WTC11 (cell line): ENCODE measurements around the gene IPP. TPM values are rescaled to one million over a fixed set of nuclear protein-coding genes. Genes with fewer than 3 reads are reported as not detected.

Experiments used
- ATAC-seq: fragments of 200-7000 bp; cut with Tn5 transposase; 2 replicates; pipeline ENCODE4 v1.10.0; 2021; ENCODE audit warnings: mild to moderate bottlenecking, moderate library complexity
- CTCF ChIA-PET: fragments of 300-600 bp; sonication (Branson Sonifier 250); formaldehyde crosslinking; loops from one replicate; lab custom pipeline; 2021; ENCODE audit warnings: antibody characterized with exemption; lab: Charles Lee
- POLR2A ChIA-PET: fragments of 350-600 bp; sonication (Branson Sonifier 250); formaldehyde crosslinking; loops from one replicate; lab custom pipeline; 2021; ENCODE audit warnings: antibody characterized with exemption; lab: Charles Lee
- DNase-seq: peaks from one replicate; pipeline ENCODE4 v3.0.0; 2021; ENCODE audit warnings: low spot score
- H3K27ac Mint-ChIP-seq: 2 replicates; pipeline ENCODE4 v1.8.0; 2021; ENCODE audit warnings: mixed read lengths
- H3K27me3 Mint-ChIP-seq: 2 replicates; pipeline ENCODE4 v1.8.0; 2021; ENCODE audit warnings: low read depth, mild to moderate bottlenecking, moderate library complexity, mixed read lengths
- H3K36me3 Mint-ChIP-seq: 2 replicates; pipeline ENCODE4 v1.8.0; 2021; ENCODE audit warnings: mixed read lengths
- H3K4me1 Mint-ChIP-seq: 2 replicates; pipeline ENCODE4 v1.8.0; 2022; ENCODE audit warnings: mixed read lengths
- H3K4me3 Mint-ChIP-seq: 2 replicates; pipeline ENCODE4 v1.8.0; 2021; ENCODE audit warnings: mild to moderate bottlenecking, moderate library complexity, mixed read lengths
- H3K9me3 Mint-ChIP-seq: 2 replicates; pipeline ENCODE4 v1.8.0; 2021; ENCODE audit warnings: mixed read lengths
- AFF4 ChIP-seq: sonication (generic); formaldehyde crosslinking; IDR thresholded peaks from 2 replicates; pipeline ENCODE4 v1.8.1; 2023; ENCODE audit warnings: mild to moderate bottlenecking, missing genetic modification reagents, borderline replicate concordance
- E2F5 ChIP-seq: sonication (generic); formaldehyde crosslinking; IDR thresholded peaks from 2 replicates; pipeline ENCODE4 v1.8.1; 2022; ENCODE audit warnings: mild to moderate bottlenecking, moderate library complexity, missing genetic modification reagents
- FOXK1 ChIP-seq: sonication (generic); formaldehyde crosslinking; IDR thresholded peaks from 2 replicates; pipeline ENCODE4 v1.8.0; 2022; ENCODE audit warnings: mild to moderate bottlenecking, moderate library complexity, missing genetic modification reagents
- FOXP4 ChIP-seq: sonication (generic); formaldehyde crosslinking; IDR thresholded peaks from 2 replicates; pipeline ENCODE4 v1.8.0; 2022; ENCODE audit warnings: mild to moderate bottlenecking, missing genetic modification reagents
- GTF2I ChIP-seq: fragments of 250-450 bp; sonication (Bioruptor Pico); conservative IDR thresholded peaks from 2 replicates; pipeline ENCODE4 v1.4.0; 2021; ENCODE audit warnings: mild to moderate bottlenecking
- JAZF1 ChIP-seq: fragments of 250-450 bp; sonication (Bioruptor Pico); IDR thresholded peaks from 2 replicates; pipeline ENCODE4 v1.9.0; 2021; ENCODE audit warnings: moderate library complexity, mild to moderate bottlenecking, inconsistent platforms
- MXD4 ChIP-seq: fragments of 250-450 bp; sonication (Bioruptor Pico); IDR thresholded peaks from 2 replicates; pipeline ENCODE4 v1.8.0; 2021; ENCODE audit warnings: mild to moderate bottlenecking, moderate library complexity, borderline replicate concordance
- MYBL2 ChIP-seq: sonication (generic); formaldehyde crosslinking; IDR thresholded peaks from 2 replicates; pipeline ENCODE4 v1.8.1; 2023; ENCODE audit warnings: mild to moderate bottlenecking, moderate library complexity, missing genetic modification reagents
- NFATC4 ChIP-seq: fragments of 250-450 bp; sonication (Bioruptor Pico); IDR thresholded peaks from 2 replicates; pipeline ENCODE4 v1.9.0; 2021; ENCODE audit warnings: mild to moderate bottlenecking
- PRDM15 ChIP-seq: sonication (generic); formaldehyde crosslinking; IDR thresholded peaks from 2 replicates; pipeline ENCODE4 v1.8.0; 2022; ENCODE audit warnings: missing genetic modification reagents
- PRRX2 ChIP-seq: fragments of 250-450 bp; sonication (Bioruptor Pico); IDR thresholded peaks from 2 replicates; pipeline ENCODE4 v1.8.0; 2021; ENCODE audit warnings: mild to moderate bottlenecking
- RELA ChIP-seq: sonication (generic); formaldehyde crosslinking; IDR thresholded peaks from 2 replicates; pipeline ENCODE4 v1.8.1; 2022; ENCODE audit warnings: missing genetic modification reagents, mild to moderate bottlenecking, borderline replicate concordance
- TEAD4 ChIP-seq: sonication (generic); formaldehyde crosslinking; IDR thresholded peaks from 2 replicates; pipeline ENCODE4 v1.8.0; 2022; ENCODE audit warnings: mild to moderate bottlenecking, missing genetic modification reagents
- USF1 ChIP-seq: sonication (generic); formaldehyde crosslinking; IDR thresholded peaks from 2 replicates; pipeline ENCODE4 v1.8.0; 2022; ENCODE audit warnings: mild to moderate bottlenecking, missing genetic modification reagents
- ZNF121 ChIP-seq: sonication (generic); formaldehyde crosslinking; IDR thresholded peaks from 2 replicates; pipeline ENCODE4 v1.8.0; 2023; ENCODE audit warnings: missing genetic modification reagents
- ZNF317 ChIP-seq: sonication (generic); formaldehyde crosslinking; IDR thresholded peaks from 2 replicates; pipeline ENCODE4 v1.8.1; 2023; ENCODE audit warnings: low read depth, mild to moderate bottlenecking, moderate library complexity, missing genetic modification reagents, borderline replicate concordance
- ZNF512 ChIP-seq: sonication (generic); formaldehyde crosslinking; IDR thresholded peaks from 2 replicates; pipeline ENCODE4 v1.8.1; 2022; ENCODE audit warnings: missing genetic modification reagents, borderline replicate concordance
- total RNA-seq: library from RNA; stranded (reverse); gene quantifications from 3 replicates; pipeline ENCODE4 v1.2.3, GENCODE V29; 2021
- TF ChIP-seq, protein P1 (sequence below): fragments of 250-450 bp; sonication (Bioruptor Pico); IDR thresholded peaks from 2 replicates; pipeline ENCODE4 v2.1.2; 2022; ENCODE audit warnings: mild to moderate bottlenecking, moderate library complexity

The IPP gene
- total RNA-seq, 1 experiment from 2014 or later = 6.3 TPM

DNA sequence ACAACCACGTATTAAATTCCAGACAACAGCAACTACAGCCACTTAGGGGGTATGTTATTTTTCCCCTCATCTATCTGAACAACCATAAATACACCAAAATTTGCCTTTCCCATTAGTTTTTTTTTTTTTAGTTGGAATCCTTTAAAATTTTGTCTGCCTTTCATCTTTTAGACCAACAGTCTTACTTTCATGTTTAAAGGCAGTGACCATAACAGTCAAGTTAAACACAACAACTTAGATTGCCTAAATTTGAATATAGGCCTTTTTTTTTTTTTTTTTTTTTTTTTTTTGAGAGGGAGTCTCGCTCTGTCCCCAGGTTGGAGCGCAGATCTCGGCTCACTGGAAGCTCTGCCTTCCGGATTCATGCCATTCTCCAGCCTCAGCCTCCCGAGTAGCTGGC lies 67.5 kb downstream of the IPP start:
- H3K27me3 Mint-ChIP-seq = no peaks in the 10 kb centered on the region; the same call in 1 of the 2 replicates
- peak overlapping the region; percentile 17 for H3K4me3 Mint-ChIP-seq
- TF ChIP-seq PRDM15 (CRISPR knock-in tag) (no peak), ZNF512 (no peak), MYBL2 (no peak), ZNF317 (CRISPR knock-in tag) (no peak), TEAD4 (CRISPR knock-in tag) (no peak), FOXP4 (no peak), JAZF1 (CRISPR knock-in tag) (no peak), GTF2I (CRISPR knock-in tag) (no peak)
- ChIA-PET CTCF (interaction anchor here (0.6 to 0.7 kb wide), 2 partner anchors 21 to 120 kb away, joined by 4 read pairs; no protein-coding TSS in a partner anchor), POLR2A (no interaction called here)
- peaks cover 5% of the 10 kb centered on the region for H3K36me3 Mint-ChIP-seq
- DNase-seq (no peak), ATAC-seq (no peak)
- H3K4me1 Mint-ChIP-seq = peaks cover 65% of the 10 kb centered on the region
- 0 out of 2 replicates have a peak overlapping the region, but pooled peaks have one; percentile 3 for H3K27ac Mint-ChIP-seq
- H3K9me3 Mint-ChIP-seq = no peaks in the 10 kb centered on the region

DNA sequence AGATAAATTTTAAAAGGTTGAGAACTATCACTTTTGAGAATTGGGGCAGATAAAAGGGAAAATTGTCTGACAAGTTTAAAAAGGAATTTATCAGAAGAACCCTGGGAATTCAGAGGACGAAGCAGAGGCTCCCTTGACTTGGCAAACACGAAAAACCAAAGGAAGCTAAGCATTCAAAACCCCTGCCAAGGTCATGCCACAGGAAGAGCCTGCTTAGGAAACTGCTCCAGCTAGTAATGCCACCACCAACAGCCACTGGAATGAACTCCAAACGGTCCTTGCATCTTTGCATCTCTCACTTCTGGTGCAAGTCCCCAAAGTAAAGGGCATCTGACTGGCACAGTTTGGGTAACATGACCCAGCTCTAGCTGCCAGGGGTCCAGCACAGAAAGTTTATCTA lies 71.3 kb downstream of the IPP start:
- peak overlapping the region; percentile 58 for H3K27ac Mint-ChIP-seq
- H3K4me1 Mint-ChIP-seq = peaks cover 76% of the 10 kb centered on the region
- H3K4me3 Mint-ChIP-seq = peak overlapping the region; percentile 28
- no peak for TF ChIP-seq USF1 (CRISPR knock-in tag)
- no peak for TF ChIP-seq MXD4 (CRISPR knock-in tag)
- no peak for TF ChIP-seq AFF4 (CRISPR knock-in tag)
- no peak for TF ChIP-seq JAZF1 (CRISPR knock-in tag)
- no peak for TF ChIP-seq NFATC4 (CRISPR knock-in tag)
- TF ChIP-seq FOXK1 (CRISPR knock-in tag) = no peak
- no peak for TF ChIP-seq ZNF121 (CRISPR knock-in tag)
- TF ChIP-seq MYBL2 = no peak
- TF ChIP-seq PRRX2 (CRISPR knock-in tag) = no peak
- TF ChIP-seq RELA (CRISPR knock-in tag) = no peak
- TF ChIP-seq, protein P1, sequence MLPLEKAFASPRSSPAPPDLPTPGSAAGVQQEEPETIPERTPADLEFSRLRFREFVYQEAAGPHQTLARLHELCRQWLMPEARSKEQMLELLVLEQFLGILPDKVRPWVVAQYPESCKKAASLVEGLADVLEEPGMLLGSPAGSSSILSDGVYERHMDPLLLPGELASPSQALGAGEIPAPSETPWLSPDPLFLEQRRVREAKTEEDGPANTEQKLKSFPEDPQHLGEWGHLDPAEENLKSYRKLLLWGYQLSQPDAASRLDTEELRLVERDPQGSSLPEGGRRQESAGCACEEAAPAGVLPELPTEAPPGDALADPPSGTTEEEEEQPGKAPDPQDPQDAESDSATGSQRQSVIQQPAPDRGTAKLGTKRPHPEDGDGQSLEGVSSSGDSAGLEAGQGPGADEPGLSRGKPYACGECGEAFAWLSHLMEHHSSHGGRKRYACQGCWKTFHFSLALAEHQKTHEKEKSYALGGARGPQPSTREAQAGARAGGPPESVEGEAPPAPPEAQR = no peak
- no peak for TF ChIP-seq E2F5 (CRISPR knock-in tag)
- DNase-seq (no peak), ATAC-seq (no peak)
- no peaks in the 10 kb centered on the region for H3K27me3 Mint-ChIP-seq
- POLR2A ChIA-PET = interaction anchor here (0.6 kb wide), 1 partner anchor 399 kb away, joined by 3 read pairs; no protein-coding TSS in a partner anchor
- CTCF ChIA-PET = no interaction called here
- no peaks in the 10 kb centered on the region for H3K9me3 Mint-ChIP-seq
- H3K36me3 Mint-ChIP-seq = no peaks in the 10 kb centered on the region; the same call in 1 of the 2 replicates
